ENCODE results near the gene OGFOD1. TPM values are rescaled to one million over a fixed set of nuclear protein-coding genes. Genes with fewer than 3 reads are reported as not detected.

OGFOD1 gene
- total and polyA plus RNA-seq, 2 of the 13 experiments (the other 11 are each of a cell fraction or from before 2014, with no cell fraction given) = 35.2 to 81.3 TPM

DNA sequence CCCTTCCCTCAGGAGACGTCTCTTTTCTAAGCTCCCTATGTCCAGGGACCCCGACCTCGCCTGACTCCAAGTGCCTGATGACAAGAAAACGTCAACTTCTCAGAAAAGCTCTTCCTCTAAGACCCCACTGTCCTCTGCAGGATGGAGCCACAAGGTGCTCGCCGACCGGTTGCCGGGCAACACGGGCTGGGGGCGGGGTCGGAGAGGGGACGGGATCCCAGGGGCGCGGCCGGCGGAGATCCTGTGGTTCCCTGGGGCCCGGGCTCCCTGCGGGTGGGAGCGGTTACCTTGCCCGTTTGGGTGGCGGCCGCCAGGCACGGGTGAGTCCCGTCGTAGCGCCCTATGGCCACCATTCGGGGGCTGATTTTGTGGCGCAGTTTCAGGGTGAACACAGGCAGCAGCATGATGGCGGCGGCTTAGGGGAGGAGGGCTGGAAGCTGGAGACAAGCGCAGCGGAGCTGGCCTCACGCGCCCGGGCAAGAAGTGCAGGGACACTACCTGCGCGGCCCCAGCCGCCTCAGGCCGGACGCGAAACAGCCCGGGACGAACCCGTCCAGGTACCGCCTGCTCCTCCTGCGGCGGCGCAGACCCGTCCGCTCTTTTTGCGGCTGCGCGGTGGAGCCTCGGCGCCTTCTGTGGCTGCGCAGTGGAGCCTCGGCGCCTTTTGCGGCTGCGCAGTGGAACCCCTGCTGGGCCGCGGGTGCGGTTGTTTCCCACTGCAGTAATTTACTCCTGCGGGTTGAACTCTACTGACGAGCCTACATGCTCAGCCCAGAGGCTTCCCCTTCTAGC, 68.3 kb downstream of the OGFOD1 start, which contains the start of gene BBS2 (continued):
- TF ChIP-seq, protein P1, sequence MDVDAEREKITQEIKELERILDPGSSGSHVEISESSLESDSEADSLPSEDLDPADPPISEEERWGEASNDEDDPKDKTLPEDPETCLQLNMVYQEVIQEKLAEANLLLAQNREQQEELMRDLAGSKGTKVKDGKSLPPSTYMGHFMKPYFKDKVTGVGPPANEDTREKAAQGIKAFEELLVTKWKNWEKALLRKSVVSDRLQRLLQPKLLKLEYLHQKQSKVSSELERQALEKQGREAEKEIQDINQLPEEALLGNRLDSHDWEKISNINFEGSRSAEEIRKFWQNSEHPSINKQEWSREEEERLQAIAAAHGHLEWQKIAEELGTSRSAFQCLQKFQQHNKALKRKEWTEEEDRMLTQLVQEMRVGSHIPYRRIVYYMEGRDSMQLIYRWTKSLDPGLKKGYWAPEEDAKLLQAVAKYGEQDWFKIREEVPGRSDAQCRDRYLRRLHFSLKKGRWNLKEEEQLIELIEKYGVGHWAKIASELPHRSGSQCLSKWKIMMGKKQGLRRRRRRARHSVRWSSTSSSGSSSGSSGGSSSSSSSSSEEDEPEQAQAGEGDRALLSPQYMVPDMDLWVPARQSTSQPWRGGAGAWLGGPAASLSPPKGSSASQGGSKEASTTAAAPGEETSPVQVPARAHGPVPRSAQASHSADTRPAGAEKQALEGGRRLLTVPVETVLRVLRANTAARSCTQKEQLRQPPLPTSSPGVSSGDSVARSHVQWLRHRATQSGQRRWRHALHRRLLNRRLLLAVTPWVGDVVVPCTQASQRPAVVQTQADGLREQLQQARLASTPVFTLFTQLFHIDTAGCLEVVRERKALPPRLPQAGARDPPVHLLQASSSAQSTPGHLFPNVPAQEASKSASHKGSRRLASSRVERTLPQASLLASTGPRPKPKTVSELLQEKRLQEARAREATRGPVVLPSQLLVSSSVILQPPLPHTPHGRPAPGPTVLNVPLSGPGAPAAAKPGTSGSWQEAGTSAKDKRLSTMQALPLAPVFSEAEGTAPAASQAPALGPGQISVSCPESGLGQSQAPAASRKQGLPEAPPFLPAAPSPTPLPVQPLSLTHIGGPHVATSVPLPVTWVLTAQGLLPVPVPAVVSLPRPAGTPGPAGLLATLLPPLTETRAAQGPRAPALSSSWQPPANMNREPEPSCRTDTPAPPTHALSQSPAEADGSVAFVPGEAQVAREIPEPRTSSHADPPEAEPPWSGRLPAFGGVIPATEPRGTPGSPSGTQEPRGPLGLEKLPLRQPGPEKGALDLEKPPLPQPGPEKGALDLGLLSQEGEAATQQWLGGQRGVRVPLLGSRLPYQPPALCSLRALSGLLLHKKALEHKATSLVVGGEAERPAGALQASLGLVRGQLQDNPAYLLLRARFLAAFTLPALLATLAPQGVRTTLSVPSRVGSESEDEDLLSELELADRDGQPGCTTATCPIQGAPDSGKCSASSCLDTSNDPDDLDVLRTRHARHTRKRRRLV (CRISPR knock-in tag; IDR thresholded peaks at IDR 0.05) = peak; percentile 63; the same call in 1 of the 2 replicates
- TF ChIP-seq PRPF4 (IDR thresholded peaks at IDR 0.05; ENCODE audit: low read depth, low read length, poor library complexity, severe bottlenecking) (no peak), ONECUT2 (CRISPR knock-in tag; IDR thresholded peaks at IDR 0.05) (no peak), ZNF761 (CRISPR knock-in tag; conservative IDR thresholded peaks at IDR 0.05) (0 out of 2 replicates have a peak, but pooled peaks have one; percentile 34), ZIK1 (CRISPR knock-in tag; IDR thresholded peaks at IDR 0.05; ENCODE audit: borderline replicate concordance, low read depth) (peak; percentile 91), HNRNPUL1 (IDR thresholded peaks at IDR 0.05; ENCODE audit: low read depth, low read length) (no peak), ZNF350 (CRISPR knock-in tag; IDR thresholded peaks at IDR 0.05; ENCODE audit: borderline replicate concordance, low read depth) (peak; percentile 88), PHF20 (CRISPR knock-in tag; IDR thresholded peaks at IDR 0.05) (peak; percentile 80), BRD4 (CRISPR knock-in tag; IDR thresholded peaks at IDR 0.05) (0 out of 2 replicates have a peak, but pooled peaks have one; percentile 16), SETDB1 (CRISPR knock-in tag; IDR thresholded peaks at IDR 0.05; ENCODE audit: borderline replicate concordance) (no peak), IKZF1 (IDR thresholded peaks at IDR 0.05) (no peak), FOXK2 (IDR thresholded peaks at IDR 0.05) (no peak), CENPT (CRISPR knock-in tag; IDR thresholded peaks at IDR 0.05; ENCODE audit: low read depth) (no peak), HDAC1 (CRISPR knock-in tag; IDR thresholded peaks at IDR 0.05) (peak; percentile 93), ZNF615 (CRISPR knock-in tag; IDR thresholded peaks at IDR 0.05; ENCODE audit: borderline replicate concordance) (no peak), ZNF274 (CRISPR knock-in tag; IDR thresholded peaks at IDR 0.05) (peak; percentile 95), ASH2L (IDR thresholded peaks at IDR 0.05; ENCODE audit: insufficient read length, low read depth, low read length) (peak; percentile 79)
- TF ChIP-seq, protein P2, sequence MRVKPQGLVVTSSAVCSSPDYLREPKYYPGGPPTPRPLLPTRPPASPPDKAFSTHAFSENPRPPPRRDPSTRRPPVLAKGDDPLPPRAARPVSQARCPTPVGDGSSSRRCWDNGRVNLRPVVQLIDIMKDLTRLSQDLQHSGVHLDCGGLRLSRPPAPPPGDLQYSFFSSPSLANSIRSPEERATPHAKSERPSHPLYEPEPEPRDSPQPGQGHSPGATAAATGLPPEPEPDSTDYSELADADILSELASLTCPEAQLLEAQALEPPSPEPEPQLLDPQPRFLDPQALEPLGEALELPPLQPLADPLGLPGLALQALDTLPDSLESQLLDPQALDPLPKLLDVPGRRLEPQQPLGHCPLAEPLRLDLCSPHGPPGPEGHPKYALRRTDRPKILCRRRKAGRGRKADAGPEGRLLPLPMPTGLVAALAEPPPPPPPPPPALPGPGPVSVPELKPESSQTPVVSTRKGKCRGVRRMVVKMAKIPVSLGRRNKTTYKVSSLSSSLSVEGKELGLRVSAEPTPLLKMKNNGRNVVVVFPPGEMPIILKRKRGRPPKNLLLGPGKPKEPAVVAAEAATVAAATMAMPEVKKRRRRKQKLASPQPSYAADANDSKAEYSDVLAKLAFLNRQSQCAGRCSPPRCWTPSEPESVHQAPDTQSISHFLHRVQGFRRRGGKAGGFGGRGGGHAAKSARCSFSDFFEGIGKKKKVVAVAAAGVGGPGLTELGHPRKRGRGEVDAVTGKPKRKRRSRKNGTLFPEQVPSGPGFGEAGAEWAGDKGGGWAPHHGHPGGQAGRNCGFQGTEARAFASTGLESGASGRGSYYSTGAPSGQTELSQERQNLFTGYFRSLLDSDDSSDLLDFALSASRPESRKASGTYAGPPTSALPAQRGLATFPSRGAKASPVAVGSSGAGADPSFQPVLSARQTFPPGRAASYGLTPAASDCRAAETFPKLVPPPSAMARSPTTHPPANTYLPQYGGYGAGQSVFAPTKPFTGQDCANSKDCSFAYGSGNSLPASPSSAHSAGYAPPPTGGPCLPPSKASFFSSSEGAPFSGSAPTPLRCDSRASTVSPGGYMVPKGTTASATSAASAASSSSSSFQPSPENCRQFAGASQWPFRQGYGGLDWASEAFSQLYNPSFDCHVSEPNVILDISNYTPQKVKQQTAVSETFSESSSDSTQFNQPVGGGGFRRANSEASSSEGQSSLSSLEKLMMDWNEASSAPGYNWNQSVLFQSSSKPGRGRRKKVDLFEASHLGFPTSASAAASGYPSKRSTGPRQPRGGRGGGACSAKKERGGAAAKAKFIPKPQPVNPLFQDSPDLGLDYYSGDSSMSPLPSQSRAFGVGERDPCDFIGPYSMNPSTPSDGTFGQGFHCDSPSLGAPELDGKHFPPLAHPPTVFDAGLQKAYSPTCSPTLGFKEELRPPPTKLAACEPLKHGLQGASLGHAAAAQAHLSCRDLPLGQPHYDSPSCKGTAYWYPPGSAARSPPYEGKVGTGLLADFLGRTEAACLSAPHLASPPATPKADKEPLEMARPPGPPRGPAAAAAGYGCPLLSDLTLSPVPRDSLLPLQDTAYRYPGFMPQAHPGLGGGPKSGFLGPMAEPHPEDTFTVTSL (CRISPR knock-in tag; IDR thresholded peaks at IDR 0.05; ENCODE audit: borderline replicate concordance) = peak; percentile 82

All from HepG2 (cell line).